Measurements from ENCODE around the gene B3GAT1.

DNA sequence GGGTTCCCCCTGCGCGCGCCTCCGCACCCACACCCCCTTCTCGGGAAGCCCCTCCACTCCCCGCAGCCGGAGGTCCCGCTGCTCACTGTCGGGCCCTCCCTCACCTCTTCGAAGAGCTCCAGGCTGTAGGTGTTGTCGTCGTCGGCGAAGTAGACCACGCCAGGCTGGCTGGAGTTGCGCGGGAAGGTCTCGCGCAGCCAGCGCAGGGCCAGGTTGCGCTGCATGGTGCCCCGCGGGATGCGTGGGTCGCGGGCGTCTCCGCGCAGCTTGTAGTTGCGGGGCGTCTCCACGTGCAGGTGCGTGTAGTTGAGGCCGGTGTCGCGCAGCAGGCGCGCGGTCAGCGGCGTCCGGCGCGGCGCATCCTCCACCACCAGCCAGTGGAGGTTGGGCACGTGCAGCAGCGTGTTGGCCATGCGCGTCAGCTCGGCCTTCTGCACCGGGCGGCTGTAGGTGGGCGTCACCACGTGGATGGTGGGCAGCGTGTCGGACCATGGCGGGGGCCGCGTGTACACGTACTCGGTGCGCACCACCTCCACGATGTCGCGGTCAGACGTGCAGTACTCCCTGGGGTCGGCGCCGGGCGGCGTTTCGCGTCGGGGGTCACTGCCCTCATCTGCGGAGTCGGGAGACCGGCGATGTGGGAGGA, 28.3 kb downstream of the B3GAT1 start:
- TF ChIP-seq YY1 (IDR thresholded peaks at IDR 0.05; ENCODE audit: insufficient read depth, insufficient read length) (no peak), ZNF274 (IDR thresholded peaks at IDR 0.05; ENCODE audit: low read depth, low read length) (no peak)

All from NT2/D1 (cell line).